UCSD-AML1 (cell line): ENCODE data around the gene SMIM5.

Source experiments
- DNase-seq: peaks from one replicate; lab custom pipeline; 2025; ENCODE audit not compliant: unreplicated experiment; lab: John Stamatoyannopoulos, UW

SMIM5 gene

GRCh38 chr17:75665981-75666380 lies 32.7 kb downstream of the SMIM5 start:
- DNase-seq, result no peak

GRCh38 chr17:75666959-75667790 lies 33.9 kb downstream of the SMIM5 start, which contains the start of the genes RECQL5 and SAP30BP:
RECQL5 (minus strand) TSS chr17:75667154; CDS start chr17:75666557, 597 bp downstream.
SAP30BP (plus strand) TSS chr17:75667338; CDS start chr17:75667373, 35 bp downstream.
- DNase-seq, result peak; percentile 96

GRCh38 chr17:75667825-75668224 lies 34.6 kb downstream of the SMIM5 start:
- DNase-seq, result no peak

GRCh38 chr17:75668489-75668888 lies 35.3 kb downstream of the SMIM5 start:
- no peak for DNase-seq

GRCh38 chr17:75670868-75671267 lies 37.6 kb downstream of the SMIM5 start:
- no peak for DNase-seq

- DNase-seq, result no peak
Observed at GRCh38 chr17:75672011-75672410, 38.8 kb downstream of the SMIM5 start.

- no peak for DNase-seq
Observed at GRCh38 chr17:75673487-75673886, 40.3 kb downstream of the SMIM5 start.

- no peak for DNase-seq
Observed at GRCh38 chr17:75676461-75676860, 43.2 kb downstream of the SMIM5 start.

- no peak for DNase-seq
Observed at GRCh38 chr17:75679706-75680211, 46.5 kb downstream of the SMIM5 start.

GRCh38 chr17:75680431-75680830 lies 47.2 kb downstream of the SMIM5 start:
- no peak for DNase-seq

- DNase-seq, result no peak
Observed at GRCh38 chr17:75681289-75681688, 48.1 kb downstream of the SMIM5 start.

- no peak for DNase-seq
Observed at GRCh38 chr17:75683583-75683982, 50.3 kb downstream of the SMIM5 start.

GRCh38 chr17:75684249-75684648 lies 51.0 kb downstream of the SMIM5 start:
- DNase-seq, result no peak

- DNase-seq, result no peak
Observed at GRCh38 chr17:75684924-75685323, 51.7 kb downstream of the SMIM5 start.

- no peak for DNase-seq
Observed at GRCh38 chr17:75685499-75685898, 52.3 kb downstream of the SMIM5 start.

- peak; percentile 61 for DNase-seq
Observed at GRCh38 chr17:75688209-75688825, 55.1 kb downstream of the SMIM5 start.

- DNase-seq, result no peak
Observed at GRCh38 chr17:75689441-75689873, 56.2 kb downstream of the SMIM5 start.
